ENCODE results near the gene CD300LF. TPM values are rescaled to one million over a fixed set of nuclear protein-coding genes. Genes with fewer than 3 reads are reported as not detected.

CD300LF gene
- total RNA-seq, 1 experiment from 2014 or later: not detected

DNA sequence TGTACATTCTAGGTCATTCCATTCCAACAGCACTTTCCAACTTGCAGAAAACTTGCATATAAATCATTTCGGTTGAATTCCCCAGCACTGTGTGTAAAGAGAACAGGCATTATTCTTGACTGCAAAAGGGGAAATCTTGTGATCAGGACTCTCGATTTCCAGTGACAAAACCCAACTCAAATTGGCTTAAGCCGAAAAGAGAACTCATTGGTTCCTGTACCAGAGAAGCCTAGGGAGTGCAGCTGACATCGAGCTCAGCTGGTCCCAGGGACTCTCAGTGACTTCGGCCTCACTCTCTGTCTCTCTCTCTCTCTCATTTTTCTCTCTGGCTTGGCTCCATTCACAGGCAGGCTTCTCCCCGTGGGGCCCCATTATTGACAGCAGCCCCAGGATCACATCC, 30.7 kb downstream of the CD300LF start:
- Histone ChIP-seq H3K4me3 (no peak overlapping the region), H3K9me3 (ENCODE audit: insufficient read depth, low read depth) (no peaks in the 10 kb centered on the region), H3K9me2 (ENCODE audit: insufficient read depth) (no peaks in the 10 kb centered on the region), H3K27ac (no peak overlapping the region), H3F3A (ENCODE audit: insufficient read depth, low read depth) (no peaks in the 10 kb centered on the region), H3K4me1 (replicated peaks; ENCODE audit: insufficient read depth) (no peaks in the 10 kb centered on the region), H3K27me3 (ENCODE audit: insufficient read depth, low read depth) (peaks cover 91% of the 10 kb centered on the region), H3K4me2 (no peak overlapping the region), H3K79me2 (ENCODE audit: low read depth) (no peaks in the 10 kb centered on the region), H4K20me1 (ENCODE audit: insufficient read depth) (no peaks in the 10 kb centered on the region), H3K36me3 (ENCODE audit: low read depth) (no peaks in the 10 kb centered on the region), H2AFZ (no peak overlapping the region)
- TF ChIP-seq EZH2 (IDR thresholded peaks at IDR 0.05; ENCODE audit: low read depth): no peak
- TF ChIP-seq, protein P1, sequence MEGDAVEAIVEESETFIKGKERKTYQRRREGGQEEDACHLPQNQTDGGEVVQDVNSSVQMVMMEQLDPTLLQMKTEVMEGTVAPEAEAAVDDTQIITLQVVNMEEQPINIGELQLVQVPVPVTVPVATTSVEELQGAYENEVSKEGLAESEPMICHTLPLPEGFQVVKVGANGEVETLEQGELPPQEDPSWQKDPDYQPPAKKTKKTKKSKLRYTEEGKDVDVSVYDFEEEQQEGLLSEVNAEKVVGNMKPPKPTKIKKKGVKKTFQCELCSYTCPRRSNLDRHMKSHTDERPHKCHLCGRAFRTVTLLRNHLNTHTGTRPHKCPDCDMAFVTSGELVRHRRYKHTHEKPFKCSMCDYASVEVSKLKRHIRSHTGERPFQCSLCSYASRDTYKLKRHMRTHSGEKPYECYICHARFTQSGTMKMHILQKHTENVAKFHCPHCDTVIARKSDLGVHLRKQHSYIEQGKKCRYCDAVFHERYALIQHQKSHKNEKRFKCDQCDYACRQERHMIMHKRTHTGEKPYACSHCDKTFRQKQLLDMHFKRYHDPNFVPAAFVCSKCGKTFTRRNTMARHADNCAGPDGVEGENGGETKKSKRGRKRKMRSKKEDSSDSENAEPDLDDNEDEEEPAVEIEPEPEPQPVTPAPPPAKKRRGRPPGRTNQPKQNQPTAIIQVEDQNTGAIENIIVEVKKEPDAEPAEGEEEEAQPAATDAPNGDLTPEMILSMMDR (conservative IDR thresholded peaks at IDR 0.05): no peak
- no TSS peak for BruUV-seq (replicated peaks)
- intact Hi-C loops (cut with micrococcal nuclease; ENCODE audit: unreplicated experiment): no loop called here
- CTCF ChIA-PET: interaction anchor here (0.5 kb wide), 1 partner anchor 156 kb away, joined by 3 read pairs; no protein-coding TSS in a partner anchor
- DNase-seq: no peak
- POLR2A ChIA-PET (ENCODE audit: unreplicated experiment): no interaction called here

DNA sequence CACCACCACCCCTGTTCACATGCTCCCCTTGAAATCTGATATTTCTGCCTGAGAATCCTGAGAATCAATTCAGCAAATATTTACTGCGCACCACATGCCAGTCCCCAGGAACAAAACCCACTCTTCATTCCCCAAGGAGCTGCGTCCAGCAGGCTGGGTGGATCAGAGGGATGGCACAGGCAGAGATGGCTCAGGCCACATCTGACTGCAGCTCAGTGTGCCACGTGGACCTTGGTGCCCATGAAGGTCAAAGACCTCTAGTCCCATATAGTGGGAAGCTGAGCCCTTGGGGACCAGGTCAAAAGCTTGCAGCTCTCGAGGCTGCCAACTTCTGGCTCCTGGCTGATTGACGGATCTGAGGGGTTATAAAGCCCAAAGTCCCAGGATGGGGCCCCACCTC, 31.8 kb downstream of the CD300LF start:
- H3K4me2 ChIP-seq: no peak overlapping the region
- no peak for TF ChIP-seq EZH2 (IDR thresholded peaks at IDR 0.05; ENCODE audit: low read depth)
- TF ChIP-seq, protein P1 (conservative IDR thresholded peaks at IDR 0.05): no peak
- no peaks in the 10 kb centered on the region for H3K9me2 ChIP-seq (ENCODE audit: insufficient read depth)
- no TSS peak for BruUV-seq (replicated peaks)
- no peak overlapping the region for H2AFZ ChIP-seq
- no peaks in the 10 kb centered on the region for H3K4me1 ChIP-seq (replicated peaks; ENCODE audit: insufficient read depth)
- H3K9me3 ChIP-seq (ENCODE audit: insufficient read depth, low read depth): no peaks in the 10 kb centered on the region
- ChIA-PET POLR2A (ENCODE audit: unreplicated experiment) (no interaction called here), CTCF (no interaction called here)
- H4K20me1 ChIP-seq (ENCODE audit: insufficient read depth): no peaks in the 10 kb centered on the region
- peaks cover 94% of the 10 kb centered on the region for H3K27me3 ChIP-seq (ENCODE audit: insufficient read depth, low read depth)
- H3K79me2 ChIP-seq (ENCODE audit: low read depth): no peaks in the 10 kb centered on the region
- no peak overlapping the region for H3K4me3 ChIP-seq
- DNase-seq: no peak
- no peaks in the 10 kb centered on the region for H3F3A ChIP-seq (ENCODE audit: insufficient read depth, low read depth)
- intact Hi-C loops (cut with micrococcal nuclease; ENCODE audit: unreplicated experiment): no loop called here
- H3K36me3 ChIP-seq (ENCODE audit: low read depth): no peaks in the 10 kb centered on the region
- H3K27ac ChIP-seq: no peak overlapping the region

DNA sequence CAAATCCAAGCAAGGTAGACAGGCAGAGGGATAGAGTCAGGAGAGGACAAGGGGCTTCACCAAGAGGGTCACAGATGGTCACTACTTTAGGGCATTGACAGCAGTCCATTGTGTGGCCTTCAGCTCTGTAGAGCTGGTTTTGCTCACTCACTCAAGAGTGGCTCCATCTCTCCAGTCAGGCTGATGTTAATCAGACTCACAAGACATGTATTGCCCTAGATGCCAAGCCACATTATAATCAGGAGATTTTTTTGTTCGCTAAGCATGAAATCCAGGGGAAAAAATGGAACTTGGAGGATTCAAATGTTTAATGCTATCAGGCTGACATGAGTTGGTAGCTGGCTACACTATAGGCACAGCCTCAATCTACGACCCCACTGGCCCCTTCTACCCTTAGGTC, 32.5 kb downstream of the CD300LF start:
- peaks cover 94% of the 10 kb centered on the region for H3K27me3 ChIP-seq (ENCODE audit: insufficient read depth, low read depth)
- BruUV-seq (replicated peaks): no TSS peak
- H3F3A ChIP-seq (ENCODE audit: insufficient read depth, low read depth): no peaks in the 10 kb centered on the region
- H3K27ac ChIP-seq: no peak overlapping the region
- no peak overlapping the region for H2AFZ ChIP-seq
- no peaks in the 10 kb centered on the region for H4K20me1 ChIP-seq (ENCODE audit: insufficient read depth)
- intact Hi-C loops (cut with micrococcal nuclease; ENCODE audit: unreplicated experiment): no loop called here
- no peak overlapping the region for H3K4me2 ChIP-seq
- H3K4me3 ChIP-seq: no peak overlapping the region
- no peaks in the 10 kb centered on the region for H3K9me2 ChIP-seq (ENCODE audit: insufficient read depth)
- POLR2A ChIA-PET (ENCODE audit: unreplicated experiment): no interaction called here
- DNase-seq: no peak
- H3K4me1 ChIP-seq (replicated peaks; ENCODE audit: insufficient read depth): no peaks in the 10 kb centered on the region
- no peaks in the 10 kb centered on the region for H3K79me2 ChIP-seq (ENCODE audit: low read depth)
- H3K9me3 ChIP-seq (ENCODE audit: insufficient read depth, low read depth): no peaks in the 10 kb centered on the region
- CTCF ChIA-PET: no interaction called here
- no peaks in the 10 kb centered on the region for H3K36me3 ChIP-seq (ENCODE audit: low read depth)
- TF ChIP-seq, protein P1 (conservative IDR thresholded peaks at IDR 0.05): no peak
- TF ChIP-seq EZH2 (IDR thresholded peaks at IDR 0.05; ENCODE audit: low read depth): no peak
